Keratinocyte (primary cell): ENCODE results near the gene APRT.
A peak's percentile ranks its signal among the peaks of the same experiment; 100 is the strongest.

Source experiments
- CTCF ChIP-seq, 3 experiments: IDR thresholded peaks in 1 of 3; conservative IDR thresholded peaks in 1 of 3; optimal IDR thresholded peaks in 1 of 3; 2 replicates in 2 of 3; 3 replicates in 1 of 3; pipeline versions ENCODE3 to v1.5.1; 2011; ENCODE audit warnings: low read length in 3 of 3, mild to moderate bottlenecking in 3 of 3, moderate library complexity in 2 of 3, control low read depth in 1 of 3, inconsistent platforms in 1 of 3; ENCODE audit not compliant: insufficient read depth in 2 of 3; ENCODE audit errors: extremely low read depth in 1 of 3
- EZH2 ChIP-seq: IDR thresholded peaks from one replicate; pipeline ENCODE4 v1.6.1; 2012; ENCODE audit warnings: inconsistent platforms, mild to moderate bottlenecking, low read length, moderate library complexity

- TF ChIP-seq CTCF (optimal IDR thresholded peaks at IDR 0.05 in 1 of 3, IDR thresholded peaks at IDR 0.05 in 1 of 3, conservative IDR thresholded peaks at IDR 0.05 in 1 of 3; ENCODE audit: extremely low read depth in 1 of 3, insufficient read depth in 2 of 3, low read length in 3 of 3) (peak; percentile 46 to 86 (median 86)), EZH2 (no peak)
Measured at GRCh38 chr16:88785106-88785924, 26.4 kb downstream of the APRT start, which contains the start of gene PIEZO1.
